Trophoblast cell (in vitro differentiated cells and primary cell): Measurements from ENCODE around the gene KPNA6.

Experiments used
- DNase-seq, 2 donors: peaks; one replicate each; pipeline ENCODE4 v3.0.0-alpha.2; 2016
- H2AFZ ChIP-seq: 2 replicates; pipeline ENCODE4 v1.6.1; 2013; ENCODE audit warnings: low read length, moderate library complexity, mild to moderate bottlenecking; ENCODE audit not compliant: insufficient read depth, poor library complexity
- H2AK5ac ChIP-seq: 2 replicates; pipeline ENCODE4 v1.6.1; 2013; ENCODE audit warnings: mild to moderate bottlenecking, low read length
- H2BK120ac ChIP-seq: 2 replicates; pipeline ENCODE4 v1.6.1; 2013; ENCODE audit warnings: low read length, mild to moderate bottlenecking, moderate library complexity; ENCODE audit not compliant: insufficient read depth, poor library complexity
- H2BK12ac ChIP-seq: 2 replicates; pipeline ENCODE4 v1.6.1; 2013; ENCODE audit warnings: mild to moderate bottlenecking, low read length, moderate library complexity
- H2BK5ac ChIP-seq: 2 replicates; pipeline ENCODE4 v1.6.1; 2013; ENCODE audit warnings: low read length, low read depth, moderate library complexity, mild to moderate bottlenecking; ENCODE audit not compliant: poor library complexity
- H3K14ac ChIP-seq: 2 replicates; pipeline ENCODE4 v1.6.1; 2013; ENCODE audit warnings: mild to moderate bottlenecking, low read length
- H3K18ac ChIP-seq: 2 replicates; pipeline ENCODE4 v1.6.1; 2013; ENCODE audit warnings: mild to moderate bottlenecking, low read length
- H3K23ac ChIP-seq: 2 replicates; pipeline ENCODE4 v1.6.1; 2013; ENCODE audit warnings: low read length
- H3K27ac ChIP-seq: 2 replicates; pipeline ENCODE4 v1.5.1; 2013; ENCODE audit warnings: low read depth, mild to moderate bottlenecking, inconsistent platforms, low read length, moderate library complexity
- H3K27me3 ChIP-seq: 2 replicates; pipeline ENCODE4 v1.6.1; 2013; ENCODE audit warnings: inconsistent platforms, mild to moderate bottlenecking, low read length, moderate library complexity; ENCODE audit not compliant: insufficient read depth
- H3K36me3 ChIP-seq, 2 experiments: 1 replicate in 1 of 2; 2 replicates in 1 of 2; pipeline ENCODE4 v1.6.1; 2013; ENCODE audit warnings: low read length in 2 of 2, mild to moderate bottlenecking in 2 of 2, moderate library complexity in 1 of 2; ENCODE audit not compliant: insufficient read depth in 2 of 2, control insufficient read depth in 1 of 2
- H3K4ac ChIP-seq: 2 replicates; pipeline ENCODE4 v1.6.1; 2013; ENCODE audit warnings: low read depth, mild to moderate bottlenecking, low read length, moderate library complexity
- H3K4me1 ChIP-seq, 2 experiments: 1 replicate in 1 of 2; 2 replicates in 1 of 2; pipeline ENCODE4 v1.6.1; 2013; ENCODE audit warnings: low read length in 2 of 2, mild to moderate bottlenecking in 2 of 2, moderate library complexity in 1 of 2; ENCODE audit not compliant: insufficient read depth in 2 of 2, control insufficient read depth in 1 of 2
- H3K4me2 ChIP-seq: 2 replicates; pipeline ENCODE4 v1.6.1; 2013; ENCODE audit warnings: inconsistent platforms, mild to moderate bottlenecking, low read length, moderate library complexity
- H3K4me3 ChIP-seq: 2 replicates; pipeline ENCODE4 v1.5.1; 2013; ENCODE audit warnings: mild to moderate bottlenecking, low read depth, low read length, inconsistent platforms
- H3K79me1 ChIP-seq: one replicate; pipeline ENCODE4 v1.6.1; 2013; ENCODE audit warnings: low read length
- H3K79me2 ChIP-seq: 2 replicates; pipeline ENCODE4 v1.6.1; 2013; ENCODE audit warnings: low read length, mild to moderate bottlenecking; ENCODE audit not compliant: control insufficient read depth, insufficient read depth, poor library complexity
- H3K9ac ChIP-seq: 2 replicates; pipeline ENCODE4 v1.6.1; 2013; ENCODE audit warnings: mild to moderate bottlenecking, low read length
- H3K9me3 ChIP-seq: 2 replicates; pipeline ENCODE4 v1.6.1; 2013; ENCODE audit warnings: low read depth, mild to moderate bottlenecking, control low read depth, inconsistent platforms, low read length; ENCODE audit not compliant: insufficient read depth
- H4K12ac ChIP-seq: 2 replicates; pipeline ENCODE4 v1.6.1; 2013; ENCODE audit warnings: low read depth, mild to moderate bottlenecking, low read length, moderate library complexity
- H4K8ac ChIP-seq: 2 replicates; pipeline ENCODE4 v1.6.1; 2013; ENCODE audit warnings: low read depth, mild to moderate bottlenecking, low read length, moderate library complexity
- H4K91ac ChIP-seq: one replicate; pipeline ENCODE4 v1.6.1; 2013; ENCODE audit warnings: low read depth, mild to moderate bottlenecking, low read length, moderate library complexity
- WGBS: extraction: QIAGEN DNeasy Blood & Tissue Kit; methylation state at CpG from one replicate; pipeline ENCODE4 v1.1.7; 2013; ENCODE audit warnings: missing lambda C conversion rate; ENCODE audit not compliant: insufficient read length, insufficient coverage; ENCODE audit errors: extremely low coverage; 5-methylcytosine and 5-hydroxymethylcytosine counted together

Gene KPNA6

DNA sequence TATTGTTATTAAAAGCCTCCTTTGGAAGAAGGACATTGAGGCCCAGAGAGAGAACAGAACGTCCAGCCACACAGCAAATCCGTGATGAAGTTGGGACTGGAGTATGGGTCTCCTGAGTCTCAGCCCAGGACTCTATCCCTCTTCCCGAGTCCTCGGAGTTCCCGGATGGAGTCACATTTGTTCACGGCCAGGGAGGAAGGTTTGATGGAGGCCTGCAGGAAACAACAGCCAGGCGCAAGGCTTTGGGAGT lies 71.3 kb downstream of the KPNA6 start:
- Histone ChIP-seq H3K36me3 (peaks cover 13 to 20% of the 10 kb centered on the region in 2 experiments), H2AFZ (peak overlapping the region; percentile 14), H3K4me2 (peak overlapping the region; percentile 90), H2BK120ac (peak overlapping the region; percentile 1), H3K23ac (no peak overlapping the region), H2BK5ac (no peak overlapping the region), H3K4me3 (no peak overlapping the region), H3K27ac (peak overlapping the region; percentile 31), H4K12ac (peak overlapping the region; percentile 63), H3K79me2 (peaks cover 8% of the 10 kb centered on the region), H4K91ac (peak overlapping the region; percentile 64), H3K18ac (no peak overlapping the region), H2AK5ac (no peak overlapping the region), H3K9me3 (no peaks in the 10 kb centered on the region), H3K9ac (peak overlapping the region; percentile 17), H4K8ac (peak overlapping the region; percentile 56), H2BK12ac (no peak overlapping the region), H3K27me3 (no peaks in the 10 kb centered on the region), H3K79me1 (peaks cover 9% of the 10 kb centered on the region), H3K4ac (no peak overlapping the region), H3K14ac (peak overlapping the region; percentile 22), H3K4me1 (peaks cover 7 to 10% of the 10 kb centered on the region in 2 experiments)
- DNase-seq = no peak
- WGBS = no CpG with 5 or more reads among the region's 7 CpGs

DNA sequence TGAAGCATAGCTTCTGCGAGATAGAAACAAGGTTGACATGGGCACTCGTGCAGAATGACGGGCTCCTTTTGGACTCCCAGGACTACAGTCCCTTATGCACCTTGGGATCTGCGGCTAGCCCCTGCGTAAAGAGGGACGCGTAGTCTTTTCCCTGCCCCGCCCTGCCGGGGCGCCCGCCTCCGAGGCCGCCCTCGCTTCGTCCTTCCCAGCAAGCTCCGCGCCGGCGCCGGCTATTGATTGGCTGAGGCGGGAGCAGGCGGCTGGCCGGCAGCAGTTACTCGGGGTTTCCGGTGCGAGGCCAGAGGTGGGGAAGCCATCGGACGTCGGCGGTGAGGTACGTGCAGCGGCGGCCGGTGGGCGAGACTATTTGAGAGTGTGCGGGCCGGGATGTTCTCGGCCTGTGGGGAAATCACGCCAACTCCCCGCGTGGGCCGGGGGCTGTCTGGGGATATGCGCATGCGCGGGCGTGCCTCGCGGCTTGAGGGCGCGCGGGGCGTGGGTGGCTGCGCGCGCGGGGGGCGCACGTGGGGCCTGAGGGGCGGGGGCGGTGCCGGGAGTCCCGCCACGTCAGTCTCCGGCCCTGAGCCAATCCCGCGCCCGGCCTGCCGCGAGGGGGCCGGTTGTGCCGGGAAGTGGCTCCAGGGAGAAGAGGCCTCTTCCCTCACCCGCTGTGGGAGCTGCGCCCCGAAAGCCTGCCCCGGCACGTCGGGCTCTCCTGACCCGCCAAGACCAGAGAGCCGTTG lies 71.8 kb downstream of the KPNA6 start, which contains the start of gene TXLNA:
Gene TXLNA (plus strand): TSS at position 233 of the 743 bp plus-strand sequence. CDS start 671 bp downstream, outside the sequence.
- Histone ChIP-seq H3K9me3 (no peaks in the 10 kb centered on the region), H3K27ac (peak within 1 kb of the TSS; percentile 73), H2AFZ (peak within 1 kb of the TSS; percentile 55), H3K23ac (no peak within 1 kb of the TSS), H3K79me2 (peaks cover 8% of the 10 kb centered on the region), H3K36me3 (peaks cover 15 to 25% of the 10 kb centered on the region in 2 experiments), H2BK120ac (peak within 1 kb of the TSS; percentile 25), H3K79me1 (peaks cover 9% of the 10 kb centered on the region), H3K9ac (peak within 1 kb of the TSS; percentile 89), H3K4ac (peak within 1 kb of the TSS; percentile 16), H4K12ac (peak within 1 kb of the TSS; percentile 63), H3K18ac (peak within 1 kb of the TSS; percentile 51), H3K4me1 (peaks cover 7 to 10% of the 10 kb centered on the region in 2 experiments), H3K4me3 (peak within 1 kb of the TSS; percentile 78), H3K27me3 (no peaks in the 10 kb centered on the region), H3K14ac (peak within 1 kb of the TSS; percentile 68), H2BK12ac (no peak within 1 kb of the TSS), H4K8ac (peak within 1 kb of the TSS; percentile 87), H4K91ac (peak within 1 kb of the TSS; percentile 64), H3K4me2 (peak within 1 kb of the TSS; percentile 90), H2AK5ac (peak within 1 kb of the TSS; percentile 45), H2BK5ac (peak within 1 kb of the TSS; percentile 71)
- DNase-seq = peak; percentile 90
- no CpG with 5 or more reads among the region's 79 CpGs for WGBS

- Histone ChIP-seq H4K8ac (peak overlapping the region; percentile 87), H3K27me3 (no peaks in the 10 kb centered on the region), H3K36me3 (peaks cover 15 to 23% of the 10 kb centered on the region in 2 experiments), H2BK5ac (peak overlapping the region; percentile 71), H3K23ac (no peak overlapping the region), H4K91ac (peak overlapping the region; percentile 52), H3K14ac (peak overlapping the region; percentile 68), H3K4ac (peak overlapping the region; percentile 16), H3K18ac (peak overlapping the region; percentile 51), H2BK12ac (no peak overlapping the region), H3K79me2 (peaks cover 8% of the 10 kb centered on the region), H3K4me2 (peak overlapping the region; percentile 90), H2AFZ (no peak overlapping the region), H2BK120ac (peak overlapping the region; percentile 25), H4K12ac (peak overlapping the region; percentile 6), H3K79me1 (peaks cover 9% of the 10 kb centered on the region), H3K9me3 (no peaks in the 10 kb centered on the region), H3K9ac (peak overlapping the region; percentile 89), H3K27ac (peak overlapping the region; percentile 73), H3K4me1 (peaks cover 7 to 10% of the 10 kb centered on the region in 2 experiments), H2AK5ac (peak overlapping the region; percentile 45), H3K4me3 (peak overlapping the region; percentile 78)
- DNase-seq = peak; percentile 51 to 80
- WGBS = no CpG with 5 or more reads among the region's 36 CpGs
Measured at GRCh38 chr1:32180186-32181060, 72.6 kb downstream of the KPNA6 start.

DNA sequence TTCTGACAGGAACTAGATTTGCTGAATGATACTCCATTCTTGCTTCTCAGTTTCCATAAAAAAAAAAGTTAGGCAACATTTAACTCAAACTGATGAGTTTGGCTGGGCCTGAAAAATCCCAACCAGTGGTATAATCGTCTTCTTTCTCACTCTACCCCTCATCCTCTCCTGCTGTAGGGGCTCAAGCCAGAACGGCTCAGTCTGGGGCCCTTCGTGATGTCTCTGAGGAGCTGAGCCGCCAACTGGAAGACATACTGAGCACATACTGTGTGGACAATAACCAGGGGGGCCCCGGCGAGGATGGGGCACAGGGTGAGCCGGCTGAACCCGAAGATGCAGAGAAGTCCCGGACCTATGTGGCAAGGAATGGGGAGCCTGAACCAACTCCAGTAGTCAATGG lies 73.2 kb downstream of the KPNA6 start:
- Histone ChIP-seq H3K4ac (peak overlapping the region; percentile 77), H3K4me1 (peaks cover 7 to 10% of the 10 kb centered on the region in 2 experiments), H4K91ac (no peak overlapping the region), H3K79me2 (peaks cover 8% of the 10 kb centered on the region), H3K14ac (peak overlapping the region; percentile 24), H3K36me3 (peaks cover 16 to 24% of the 10 kb centered on the region in 2 experiments), H2AFZ (no peak overlapping the region), H3K23ac (no peak overlapping the region), H2BK12ac (no peak overlapping the region), H2AK5ac (no peak overlapping the region), H3K27me3 (no peaks in the 10 kb centered on the region), H3K4me2 (peak overlapping the region; percentile 0), H2BK120ac (no peak overlapping the region), H3K79me1 (peaks cover 9% of the 10 kb centered on the region), H3K9ac (no peak overlapping the region), H3K27ac (no peak overlapping the region), H4K8ac (no peak overlapping the region), H4K12ac (no peak overlapping the region), H3K18ac (no peak overlapping the region), H2BK5ac (no peak overlapping the region), H3K9me3 (no peaks in the 10 kb centered on the region), H3K4me3 (no peak overlapping the region)
- WGBS = no CpG with 5 or more reads among the region's 9 CpGs
- no peak for DNase-seq
